DMS79 treated with DMSO at 0.1 percent for 48 hours (cell line): ENCODE results near the gene LARGE1.

ENCODE experiments used
- DNase-seq: peaks from one replicate; lab custom pipeline; 2025; lab: John Stamatoyannopoulos, UW

Gene LARGE1

DNA sequence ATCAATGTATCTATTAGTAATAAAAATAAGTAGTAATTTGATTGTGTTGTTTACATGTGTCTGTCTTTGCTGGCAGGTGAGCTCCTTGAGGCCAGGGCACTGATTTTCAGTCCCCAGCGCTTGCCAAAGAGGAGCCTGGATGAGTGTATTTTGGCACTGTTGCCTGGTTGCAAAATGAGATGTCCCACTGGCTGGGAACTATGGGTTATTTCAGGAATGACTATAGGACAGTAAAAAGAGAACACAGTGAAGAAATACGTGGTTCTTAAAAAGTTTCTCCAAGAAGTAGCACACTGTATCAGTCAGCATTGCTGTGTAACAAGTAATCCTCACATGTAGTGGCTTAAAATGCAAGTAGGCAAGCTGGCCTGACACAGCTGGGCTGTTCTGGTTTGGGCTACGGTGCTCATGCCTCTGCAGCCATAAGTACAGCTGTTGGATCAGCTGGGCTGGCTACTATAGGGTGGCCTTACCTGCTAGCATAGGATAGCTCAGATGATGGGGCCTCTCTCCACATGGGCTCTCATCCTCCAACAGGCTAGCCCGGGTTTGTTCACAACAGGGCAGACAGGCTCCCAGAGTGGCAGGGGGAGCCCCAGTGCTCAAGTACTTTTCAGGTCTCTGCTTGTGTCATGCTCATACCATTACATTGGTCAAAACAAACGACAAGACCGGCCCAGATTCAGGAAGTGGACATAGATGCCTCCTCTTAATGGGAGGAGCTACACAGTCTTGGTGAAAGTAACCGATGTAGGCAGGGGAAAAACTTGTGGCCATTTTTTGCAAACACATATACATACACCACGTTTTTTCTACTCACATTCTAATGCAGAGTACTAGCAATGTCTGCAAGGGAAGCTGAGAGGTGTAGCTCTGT, 399.1 kb downstream of the LARGE1 start:
- no peak for DNase-seq

DNA sequence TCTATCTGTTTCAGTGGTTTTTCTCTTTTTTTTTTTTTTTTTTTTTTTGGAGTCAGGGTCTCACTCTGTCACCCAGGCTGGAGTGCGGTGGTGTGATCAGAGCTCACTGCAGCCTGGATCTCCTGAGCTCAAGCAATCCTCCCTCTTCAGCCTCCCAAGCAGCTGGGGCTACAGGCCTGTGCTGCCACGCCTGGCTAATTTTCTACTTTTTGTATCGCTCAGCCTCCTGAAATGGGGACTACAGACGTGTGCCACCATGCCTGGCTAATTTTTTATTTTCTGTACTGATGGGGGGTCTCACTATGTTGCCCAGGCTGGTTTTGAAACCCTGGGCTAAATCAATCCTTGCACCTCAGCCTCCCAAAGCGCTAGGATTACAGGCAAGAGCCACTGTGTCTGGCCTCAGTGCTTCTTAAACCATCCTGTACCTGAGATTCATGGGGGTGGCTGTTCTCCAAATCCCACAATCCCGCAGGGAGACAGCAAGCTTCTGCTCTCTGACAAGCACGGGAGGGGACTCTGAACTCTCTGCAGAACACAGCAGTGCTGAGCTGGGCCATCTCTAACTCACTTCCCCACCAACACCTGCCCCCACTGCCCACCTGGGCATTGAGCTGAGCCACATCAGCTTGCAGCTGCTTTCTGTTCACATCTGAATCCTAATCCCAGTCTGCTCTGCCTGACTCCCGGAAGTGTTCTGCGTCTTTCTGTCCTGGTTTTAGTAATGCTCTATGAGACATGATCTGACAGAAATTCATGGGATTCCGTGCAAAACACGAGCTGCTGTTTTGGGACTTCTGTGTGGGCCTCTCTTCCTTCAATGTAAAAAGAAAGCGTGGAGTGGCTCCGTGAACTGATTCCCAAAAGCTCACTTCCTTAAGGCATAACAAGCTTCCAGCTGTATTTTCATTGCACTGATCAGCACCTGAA, 400.0 kb downstream of the LARGE1 start:
- DNase-seq = no peak

DNA sequence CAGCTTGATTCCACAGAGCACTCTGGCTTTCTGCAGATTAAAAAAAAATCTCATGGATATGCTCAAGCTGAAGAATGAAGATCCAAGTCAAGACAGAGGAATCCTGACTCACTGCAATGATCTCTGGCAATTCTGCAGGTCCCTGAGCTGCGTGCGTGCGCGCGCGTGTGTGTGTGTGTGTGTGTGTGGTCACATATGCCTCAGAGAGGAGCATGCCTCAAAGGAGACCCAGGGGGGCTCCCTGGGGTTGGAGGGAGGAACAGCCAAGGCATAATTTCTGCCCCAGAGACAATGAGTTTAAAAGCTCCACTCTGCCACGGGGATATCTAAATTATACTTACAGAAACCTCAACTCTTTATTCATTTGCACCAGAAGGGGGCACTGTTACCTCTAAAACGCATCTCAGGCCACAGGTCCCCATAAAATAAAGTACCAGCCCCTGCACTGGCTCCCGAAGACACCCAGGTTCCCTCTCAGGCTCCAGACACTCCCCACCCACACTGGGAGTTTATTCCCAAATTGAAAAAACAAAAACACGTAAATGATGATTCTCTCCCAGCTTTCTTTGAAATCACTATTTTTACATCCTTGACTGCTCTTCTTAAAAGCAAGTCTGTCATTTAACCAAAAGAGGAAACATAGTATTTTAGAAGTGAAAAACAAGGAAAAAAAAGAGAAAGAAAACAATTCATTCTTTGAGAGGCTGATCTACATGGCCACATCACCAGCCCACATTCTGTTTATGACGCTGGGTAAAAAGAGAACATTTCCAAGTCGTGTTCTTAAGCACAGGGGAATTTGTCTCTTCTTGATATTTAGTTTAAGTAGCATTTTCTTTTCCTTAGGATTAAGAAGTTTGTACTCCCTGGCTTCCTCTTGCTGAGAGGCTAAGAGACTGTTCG, 401.0 kb downstream of the LARGE1 start:
- DNase-seq = peak; percentile 10

DNA sequence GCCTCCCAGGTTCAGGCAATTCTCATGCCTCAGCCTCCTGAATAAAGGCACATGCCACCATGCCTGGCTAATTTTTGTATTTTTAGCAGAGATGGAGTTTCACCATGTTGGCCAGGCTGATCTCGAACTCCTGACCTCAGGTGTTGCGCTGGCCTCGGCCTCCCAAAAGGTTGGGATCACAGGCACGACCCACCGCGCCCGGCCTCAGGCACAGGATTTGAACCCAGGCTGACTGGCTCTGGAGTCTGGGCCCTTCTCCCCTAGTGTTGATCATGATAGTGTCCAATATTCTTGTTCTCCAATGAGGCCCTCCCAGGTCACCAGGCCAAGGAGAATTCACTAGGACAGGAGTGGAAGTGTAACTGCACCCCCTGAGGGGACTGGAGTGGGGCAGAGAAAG, 401.9 kb downstream of the LARGE1 start:
- no peak for DNase-seq

DNA sequence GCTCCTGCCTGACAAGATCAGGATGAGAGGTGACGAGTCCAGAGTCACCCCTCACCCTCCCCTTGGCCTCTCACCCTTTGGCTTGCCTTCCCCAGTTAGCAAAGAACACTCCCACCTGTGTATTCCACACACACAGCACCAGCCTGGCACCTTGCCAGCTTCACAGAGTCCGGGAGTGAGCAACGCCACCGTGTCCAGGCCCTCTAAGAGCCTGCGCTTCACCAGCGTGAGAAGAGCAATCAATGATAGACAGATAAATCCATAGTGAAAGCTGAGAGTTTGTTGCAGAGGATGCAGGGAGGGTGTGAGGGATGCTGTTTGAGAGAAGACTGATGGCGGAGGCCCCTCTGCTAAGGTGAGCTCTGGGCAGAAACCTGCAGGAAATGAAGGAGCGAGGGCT, 404.5 kb downstream of the LARGE1 start:
- no peak for DNase-seq

DNA sequence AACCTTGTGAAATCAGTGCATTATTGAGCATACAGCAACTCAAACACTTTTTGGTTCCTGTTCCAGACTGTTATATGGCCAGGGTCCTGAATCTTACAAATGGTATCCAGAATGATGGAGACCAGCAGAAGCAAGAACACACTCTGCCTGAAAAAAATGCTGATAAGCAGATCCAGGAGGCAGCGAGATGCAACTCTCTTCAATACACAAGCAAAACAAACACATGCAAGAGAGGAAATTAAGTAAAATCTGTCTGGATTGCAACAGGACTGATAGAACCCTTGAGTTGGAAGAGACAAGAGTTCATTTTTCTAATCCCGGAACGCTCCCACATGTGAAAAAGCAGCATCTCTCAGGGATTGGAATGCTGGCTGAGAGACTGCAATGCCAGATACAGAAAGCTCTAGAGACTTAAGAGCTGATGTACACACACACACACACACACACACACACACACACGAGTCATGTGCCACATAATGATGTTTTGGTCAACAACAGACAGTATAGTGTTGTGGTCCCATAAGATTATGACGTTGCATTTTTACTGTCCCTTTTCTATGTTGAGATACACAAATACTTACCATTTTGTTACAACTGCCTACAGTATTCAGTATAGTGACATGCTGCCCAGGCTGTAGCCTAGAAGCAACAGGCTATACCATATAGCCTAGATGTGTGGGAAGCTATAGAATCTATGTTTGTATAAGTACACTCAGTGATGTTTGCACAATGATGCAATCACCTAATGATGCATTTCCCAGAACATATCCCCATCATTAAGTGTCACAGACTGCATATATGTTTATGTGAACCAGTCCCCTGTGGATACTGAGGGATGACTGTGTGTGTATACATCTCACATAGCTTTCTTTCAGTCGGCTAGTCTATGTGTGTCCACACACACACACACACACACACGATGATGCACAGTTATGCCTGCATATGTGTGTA, 406.6 kb downstream of the LARGE1 start:
- DNase-seq = no peak

DNA sequence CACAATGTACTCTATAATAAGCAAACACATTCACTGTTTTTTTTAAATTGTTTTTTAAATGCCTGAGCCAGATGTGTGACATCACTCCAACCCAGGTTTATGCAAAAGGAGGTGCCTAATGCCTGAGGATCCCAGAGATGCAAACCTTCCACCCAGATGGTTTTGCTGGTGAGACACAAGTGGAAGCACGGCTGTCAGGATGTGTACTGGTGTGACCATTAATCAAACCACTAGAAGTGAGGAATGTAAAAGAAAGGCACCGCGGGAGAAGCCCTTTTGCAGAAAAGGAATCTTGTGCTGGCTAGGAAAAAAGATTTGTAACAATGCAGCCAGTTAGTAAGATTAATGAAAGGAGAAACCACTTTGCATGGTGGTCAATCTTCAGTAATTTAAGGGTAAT, 407.4 kb downstream of the LARGE1 start:
- DNase-seq = no peak

DNA sequence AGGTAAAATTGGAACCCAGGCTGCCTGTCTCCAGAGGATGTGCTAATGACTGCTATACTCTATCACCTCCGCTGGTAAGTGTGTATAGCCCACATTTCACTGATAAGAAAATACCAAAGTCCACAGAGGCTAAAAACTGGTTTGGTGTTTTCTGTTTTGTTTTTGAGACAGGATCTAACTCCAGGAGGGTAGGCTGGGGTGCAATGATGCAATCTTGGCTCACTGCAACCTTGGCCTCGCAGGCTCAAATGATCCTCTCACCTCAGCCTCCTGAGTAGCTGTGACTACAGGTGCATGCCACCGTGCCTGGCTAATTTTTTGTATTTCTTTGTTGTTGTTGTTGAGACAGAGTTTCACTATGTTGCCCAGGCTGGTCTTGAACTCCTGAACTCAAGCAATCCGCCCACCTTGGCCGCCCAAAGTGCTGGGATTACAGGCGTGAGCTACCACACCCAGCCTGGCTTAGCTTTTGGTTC, 409.8 kb downstream of the LARGE1 start:
- no peak for DNase-seq

DNA sequence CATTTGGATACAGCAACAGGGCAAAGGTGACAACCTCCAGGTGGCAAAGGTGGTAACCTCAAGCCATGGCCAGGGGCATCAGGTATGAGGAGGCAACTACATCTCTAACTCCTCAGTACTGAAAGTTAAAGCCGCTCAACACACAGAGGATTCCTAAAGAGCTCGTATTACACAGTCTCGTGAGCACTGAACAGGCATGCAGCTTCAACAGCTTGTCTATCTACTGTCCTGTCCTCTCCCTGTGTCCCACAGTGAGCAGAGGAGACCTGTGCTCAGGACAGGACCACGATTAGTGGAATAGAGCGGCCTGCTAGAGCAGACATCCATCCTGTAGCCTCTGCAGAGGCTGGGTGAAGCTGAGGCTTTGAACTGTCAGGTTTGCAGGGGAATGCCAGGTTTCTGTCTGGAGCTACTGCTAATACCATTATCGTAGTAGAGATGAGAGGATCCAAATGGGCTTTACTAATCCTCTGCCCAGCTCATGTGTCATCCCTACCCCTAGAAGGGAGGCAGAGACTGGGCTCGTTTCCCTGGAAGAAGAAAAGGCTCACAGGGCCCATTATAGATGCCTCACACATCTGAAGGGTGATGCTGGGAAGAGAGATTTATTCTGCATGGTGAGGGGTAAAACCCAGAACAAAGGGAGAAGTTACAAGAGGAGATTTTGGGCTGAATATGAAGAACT, 415.2 kb downstream of the LARGE1 start:
- DNase-seq = no peak

DNA sequence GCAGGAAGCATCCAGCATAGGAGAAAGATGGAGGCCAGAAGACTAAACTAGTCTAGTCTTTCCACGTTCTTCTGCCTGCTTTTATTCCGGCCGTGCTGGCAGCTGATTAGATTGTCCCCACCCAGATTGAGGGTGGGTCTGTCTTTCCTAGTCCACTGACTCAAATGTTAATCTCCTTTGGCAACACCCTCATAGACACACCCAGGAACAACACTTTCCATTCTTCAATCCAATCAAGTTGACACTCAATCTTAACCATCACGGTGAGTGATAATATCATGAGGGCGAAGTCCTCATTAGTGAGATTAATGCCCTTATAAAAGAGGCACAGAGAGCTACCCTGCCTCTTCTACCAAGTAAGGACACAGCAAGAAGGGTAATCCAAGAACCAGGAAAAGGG, 424.2 kb downstream of the LARGE1 start:
- DNase-seq = no peak

DNA sequence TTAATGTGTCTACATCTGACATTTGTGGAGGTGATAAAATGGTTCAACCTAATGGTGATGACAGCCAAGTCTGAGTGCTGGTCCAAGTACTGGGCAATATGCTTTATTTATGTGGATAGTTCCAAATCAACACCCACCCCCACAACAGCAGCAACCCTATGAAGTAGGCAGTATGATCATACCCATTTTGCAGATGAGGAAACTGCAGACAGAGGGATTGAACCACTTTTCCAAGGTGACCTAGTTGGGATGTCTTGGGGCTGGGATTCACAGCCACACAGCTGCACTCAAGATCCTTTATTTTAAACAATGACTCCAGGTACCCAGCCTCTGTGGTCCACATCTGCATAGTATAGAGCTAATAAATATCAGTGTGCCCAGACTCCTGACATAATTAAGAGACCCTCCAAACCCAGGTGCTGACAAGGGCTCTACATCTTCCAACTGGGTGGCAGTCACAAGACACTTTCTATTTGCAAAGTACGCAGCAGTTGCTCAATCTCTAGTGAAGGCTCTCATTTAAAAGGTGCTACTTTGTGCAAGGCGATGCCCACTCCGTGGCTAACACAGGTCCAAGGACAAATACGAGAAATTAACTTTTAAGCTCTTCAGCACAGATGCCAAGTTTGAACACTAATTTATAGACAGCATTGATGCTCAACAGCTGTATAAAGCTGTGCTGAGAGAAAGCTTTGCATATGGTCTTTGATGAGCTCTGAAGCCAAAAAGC, 426.6 kb downstream of the LARGE1 start:
- DNase-seq = no peak

DNA sequence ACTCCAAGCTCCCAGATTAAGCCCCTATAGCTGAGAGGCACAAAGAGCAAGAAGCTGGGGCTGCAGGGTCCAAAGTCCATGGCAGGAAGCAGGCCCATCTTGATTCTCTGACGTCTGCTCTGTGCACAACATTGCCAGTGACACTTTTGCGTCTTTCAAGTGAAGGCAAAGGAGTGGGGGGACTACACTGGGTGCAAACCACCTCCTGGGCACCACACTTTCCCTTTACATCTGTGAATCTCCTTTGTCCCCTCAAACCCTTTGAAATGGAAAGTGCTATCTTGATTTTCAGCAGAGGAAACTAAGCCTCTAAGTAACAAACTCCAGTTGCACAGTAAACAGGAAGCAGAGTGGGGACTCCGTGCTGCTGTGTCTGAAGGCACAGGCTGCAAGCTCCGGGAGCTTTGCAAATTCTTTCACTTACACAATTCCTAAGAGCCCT, 428.0 kb downstream of the LARGE1 start:
- no peak for DNase-seq

DNA sequence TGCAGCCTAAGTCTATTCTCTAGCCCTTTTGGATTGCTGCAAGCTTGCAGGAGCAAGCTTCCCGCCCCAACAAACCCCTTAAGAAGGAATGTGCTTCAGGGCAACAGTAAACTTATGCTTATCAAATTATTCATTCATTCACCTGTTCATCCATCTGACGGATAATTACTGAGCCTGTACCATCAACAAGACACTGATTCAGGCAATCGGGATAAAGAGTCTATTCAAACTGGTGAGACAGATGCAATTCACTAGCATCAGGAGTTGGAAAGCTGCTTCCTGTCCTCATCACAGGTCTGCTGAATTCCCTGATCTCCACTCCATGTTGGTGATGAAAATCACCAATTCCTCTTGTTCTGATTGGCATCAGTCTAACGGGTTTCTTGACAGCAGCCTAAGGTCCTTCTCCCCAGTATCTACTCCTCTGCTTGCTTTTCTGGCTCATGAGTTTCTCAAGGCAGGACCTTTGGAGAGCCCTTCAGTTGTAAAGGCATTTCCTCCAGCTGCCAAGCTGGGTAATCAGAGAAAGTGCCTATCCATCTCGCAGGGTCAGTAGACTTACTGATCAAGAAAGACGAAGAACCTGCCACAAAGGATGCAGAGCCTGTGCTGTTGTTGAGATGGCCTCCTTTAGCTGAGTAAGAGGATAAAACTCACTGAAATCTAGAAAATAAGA, 433.1 kb downstream of the LARGE1 start:
- DNase-seq = no peak

DNA sequence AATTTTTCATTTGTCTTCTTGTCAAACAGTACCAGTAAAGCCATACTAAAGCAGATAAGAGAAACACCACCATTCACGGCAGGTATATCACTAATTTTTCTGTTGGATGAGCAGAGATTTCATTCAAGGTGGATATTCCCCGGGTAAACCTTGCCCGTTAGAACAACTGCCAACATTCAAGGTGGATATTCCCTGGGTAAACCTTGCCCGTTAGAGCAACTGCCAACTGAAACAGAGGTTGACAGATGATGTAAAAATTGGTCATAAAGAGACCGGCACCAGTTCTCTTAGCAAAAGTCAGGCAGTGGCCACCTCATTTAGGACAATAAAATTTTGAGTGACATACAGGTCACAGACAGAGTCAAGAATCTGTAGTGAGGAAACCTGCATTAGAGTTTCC, 438.7 kb downstream of the LARGE1 start:
- no peak for DNase-seq

DNA sequence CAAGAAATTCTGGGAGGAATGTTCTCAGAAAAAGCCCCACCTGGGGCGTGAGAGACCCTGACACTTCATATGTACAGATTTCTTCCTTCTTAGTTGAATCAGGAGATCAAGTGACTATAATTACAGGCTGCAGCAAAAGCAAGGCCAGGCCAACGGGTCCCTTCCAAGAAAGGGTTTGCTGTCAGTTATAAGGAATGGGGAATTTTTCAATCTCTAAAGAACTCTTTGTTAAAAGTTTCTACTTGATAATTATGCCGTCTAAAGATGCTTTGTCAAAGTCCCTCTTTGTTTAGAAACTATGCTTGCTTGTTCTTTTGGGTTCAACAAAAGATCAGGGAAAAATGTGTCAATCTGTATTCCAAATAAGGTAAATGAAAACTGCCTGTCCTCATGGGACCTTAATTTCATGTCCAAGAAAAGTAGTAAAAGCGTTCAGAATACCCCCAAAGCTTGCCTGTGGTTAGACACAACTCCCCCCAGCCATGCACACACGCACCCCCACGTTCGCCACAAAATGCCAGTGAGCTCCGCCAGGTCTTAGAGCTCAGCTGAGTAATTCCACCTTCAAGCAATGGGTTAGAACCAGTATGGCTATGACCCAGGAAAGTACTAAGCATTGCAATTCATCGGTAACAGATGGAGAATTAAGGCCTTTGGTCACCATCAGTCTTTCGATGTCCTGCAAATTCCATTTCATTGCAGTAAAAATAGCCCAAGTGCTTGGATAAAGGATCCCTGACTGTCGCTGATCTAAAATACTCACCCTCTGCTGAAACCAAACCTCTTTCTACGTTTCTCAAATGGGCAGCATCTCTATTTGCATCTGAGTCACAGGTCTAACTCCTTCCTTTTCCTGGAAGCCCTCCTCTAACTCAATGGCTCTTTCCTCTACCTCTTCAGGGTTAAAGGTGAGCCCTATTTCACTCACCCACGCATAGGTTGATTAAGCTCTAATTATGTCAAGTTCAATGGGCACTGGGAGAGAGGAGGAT, 442.9 kb downstream of the LARGE1 start:
- no peak for DNase-seq

DNA sequence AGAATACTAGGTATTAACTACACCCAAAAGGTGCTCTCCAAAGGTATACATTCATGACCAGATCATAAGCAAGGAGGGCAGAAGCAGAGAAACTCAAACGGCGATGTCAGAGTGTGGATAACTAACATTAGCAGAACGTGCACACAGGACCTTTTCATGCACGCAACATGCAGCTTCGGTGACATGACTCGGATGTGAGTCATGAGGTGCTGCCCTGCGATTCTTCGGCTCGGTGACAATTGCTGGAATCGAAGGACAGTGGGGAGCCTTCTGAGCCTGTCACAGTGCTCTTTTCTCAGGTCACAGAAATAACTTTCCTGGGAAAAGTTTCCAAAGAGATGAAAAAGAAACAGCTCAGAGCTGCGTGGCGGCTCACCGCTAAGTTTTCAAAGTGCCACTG, 443.6 kb downstream of the LARGE1 start:
- no peak for DNase-seq

DNA sequence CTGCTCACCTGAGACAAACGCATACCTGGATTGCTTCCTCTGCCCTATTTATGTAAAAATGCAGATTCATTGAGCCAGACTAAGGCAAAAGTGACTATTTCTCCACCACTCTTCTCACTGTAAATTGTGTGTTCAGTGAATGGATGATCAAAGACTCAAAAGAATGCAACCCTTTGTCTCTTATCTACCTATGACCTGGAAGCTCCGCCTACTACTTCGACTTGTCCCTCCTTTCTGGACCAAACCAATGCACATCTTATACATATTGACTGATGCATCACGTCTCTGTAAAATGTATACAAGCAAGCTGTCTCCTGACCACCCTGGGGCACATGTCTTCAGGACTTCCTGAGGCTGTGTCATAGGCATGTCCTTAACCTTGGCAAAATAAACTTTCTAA, 444.1 kb downstream of the LARGE1 start:
- no peak for DNase-seq

DNA sequence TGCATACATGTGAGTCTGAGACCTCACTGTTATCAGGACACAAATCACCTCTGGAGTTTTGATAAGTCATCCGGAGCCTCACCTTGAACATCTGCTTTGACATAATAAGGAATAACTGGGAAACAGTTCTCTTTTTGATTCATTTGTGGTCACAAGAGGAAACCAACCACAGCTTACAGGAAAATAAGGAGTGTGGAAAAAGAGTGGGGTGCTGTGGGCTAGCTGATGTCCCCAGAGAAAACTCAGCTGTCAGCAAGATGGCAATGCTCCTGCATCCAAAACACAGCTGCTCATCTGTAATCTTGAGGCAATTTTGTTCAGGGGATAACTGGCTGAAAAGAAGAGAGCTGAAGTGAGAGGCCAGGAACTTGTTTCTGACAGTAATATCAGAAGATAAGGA, 445.7 kb downstream of the LARGE1 start:
- no peak for DNase-seq
